ENCODE results near the gene ZBTB16. TPM values are rescaled to one million over a fixed set of nuclear protein-coding genes. Genes with fewer than 3 reads are reported as not detected.

Gene ZBTB16
- total and polyA plus RNA-seq, 12 donors = 7.9 to 119 (median 53.2) TPM

GRCh38 chr11:114255289-114255688, 195.8 kb downstream of the ZBTB16 start:
- Histone ChIP-seq H3K27ac (no peak overlapping the region), H3K4me1 (replicated peaks in 1 of 2) (peaks cover 24 to 44% of the 10 kb centered on the region in 2 donors), H3K36me3 (replicated peaks in 1 of 2) (peaks cover 0 to 31% of the 10 kb centered on the region in 2 donors), H3K27me3 (no peaks in the 10 kb centered on the region), H3K9me3 (replicated peaks in 1 of 3) (no peaks in the 10 kb centered on the region), H3K4me3 (no peak overlapping the region)
- no peak for TF ChIP-seq POLR2A (IDR thresholded peaks at IDR 0.05)
- TF ChIP-seq, protein P1, sequence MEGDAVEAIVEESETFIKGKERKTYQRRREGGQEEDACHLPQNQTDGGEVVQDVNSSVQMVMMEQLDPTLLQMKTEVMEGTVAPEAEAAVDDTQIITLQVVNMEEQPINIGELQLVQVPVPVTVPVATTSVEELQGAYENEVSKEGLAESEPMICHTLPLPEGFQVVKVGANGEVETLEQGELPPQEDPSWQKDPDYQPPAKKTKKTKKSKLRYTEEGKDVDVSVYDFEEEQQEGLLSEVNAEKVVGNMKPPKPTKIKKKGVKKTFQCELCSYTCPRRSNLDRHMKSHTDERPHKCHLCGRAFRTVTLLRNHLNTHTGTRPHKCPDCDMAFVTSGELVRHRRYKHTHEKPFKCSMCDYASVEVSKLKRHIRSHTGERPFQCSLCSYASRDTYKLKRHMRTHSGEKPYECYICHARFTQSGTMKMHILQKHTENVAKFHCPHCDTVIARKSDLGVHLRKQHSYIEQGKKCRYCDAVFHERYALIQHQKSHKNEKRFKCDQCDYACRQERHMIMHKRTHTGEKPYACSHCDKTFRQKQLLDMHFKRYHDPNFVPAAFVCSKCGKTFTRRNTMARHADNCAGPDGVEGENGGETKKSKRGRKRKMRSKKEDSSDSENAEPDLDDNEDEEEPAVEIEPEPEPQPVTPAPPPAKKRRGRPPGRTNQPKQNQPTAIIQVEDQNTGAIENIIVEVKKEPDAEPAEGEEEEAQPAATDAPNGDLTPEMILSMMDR (IDR thresholded peaks at IDR 0.05) = no peak
- 90 to 94% (median 93%) methylated on average over 11 of the region's 11 CpGs for WGBS, 4 donors
- intact Hi-C loops (cut with DNase I) = loop anchor here (5.0 kb wide), 2 partner anchors 198 to 223 kb away; partner anchors contain the start of gene ZBTB16 (in 1 of the 2)
- DNase-seq = no peak

- H3K4me3 ChIP-seq = no peak overlapping the region
- peak overlapping the region in 3 of 5 donors; percentile 33 to 86 (median 75) for H3K27ac ChIP-seq
- WGBS, 4 donors = 88 to 92% (median 89%) methylated on average over 20 of the region's 20 CpGs
- H3K36me3 ChIP-seq (replicated peaks in 1 of 2) = peaks cover 0 to 20% of the 10 kb centered on the region in 2 donors
- H3K4me1 ChIP-seq (replicated peaks in 1 of 2) = peaks cover 30 to 43% of the 10 kb centered on the region in 2 donors
- H3K9me3 ChIP-seq (replicated peaks in 1 of 3) = no peaks in the 10 kb centered on the region
- no peaks in the 10 kb centered on the region for H3K27me3 ChIP-seq
- TF ChIP-seq, protein P1 (IDR thresholded peaks at IDR 0.05) = no peak
- no peak for TF ChIP-seq POLR2A (IDR thresholded peaks at IDR 0.05)
- intact Hi-C loops (cut with DNase I) = loop anchor here (5.0 kb wide), 2 partner anchors 199 to 224 kb away; partner anchors contain the start of gene ZBTB16 (in 1 of the 2)
- DNase-seq = no peak
These were observed 196.9 kb downstream of the ZBTB16 start for GRCh38 chr11:114256176-114256966.

DNA sequence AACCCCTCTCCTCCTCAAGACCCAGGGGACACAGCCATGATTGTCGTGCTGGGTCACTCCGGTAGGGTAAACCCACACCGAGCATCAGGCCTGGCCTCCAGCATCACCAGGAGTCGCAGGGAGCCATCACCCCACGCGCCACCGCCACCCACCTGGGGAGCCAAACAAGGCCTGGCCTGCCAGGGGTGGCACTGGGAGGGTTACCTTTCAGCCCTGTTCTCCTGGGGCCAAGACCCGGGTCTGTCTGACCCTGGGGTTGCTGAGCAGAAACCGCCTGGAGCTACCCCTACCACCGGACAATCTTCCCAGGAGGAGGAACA, 197.4 kb downstream of the ZBTB16 start:
- H3K4me1 ChIP-seq (replicated peaks in 1 of 2) = peaks cover 30 to 41% of the 10 kb centered on the region in 2 donors
- TF ChIP-seq, protein P1 (IDR thresholded peaks at IDR 0.05) = no peak
- no peaks in the 10 kb centered on the region for H3K27me3 ChIP-seq
- no peak for DNase-seq
- H3K27ac ChIP-seq = peak overlapping the region in 4 of 5 donors; percentile 29 to 86 (median 54)
- 82 to 92% (median 90%) methylated on average over 8 to 10 of the region's 10 CpGs for WGBS, 4 donors
- no peaks in the 10 kb centered on the region for H3K9me3 ChIP-seq (replicated peaks in 1 of 3)
- intact Hi-C loops (cut with DNase I) = loop anchor here (5.0 kb wide), 2 partner anchors 200 to 225 kb away; partner anchors contain the start of gene ZBTB16 (in 1 of the 2)
- H3K36me3 ChIP-seq (replicated peaks in 1 of 2) = peaks cover 0 to 16% of the 10 kb centered on the region in 2 donors
- H3K4me3 ChIP-seq = no peak overlapping the region

DNA sequence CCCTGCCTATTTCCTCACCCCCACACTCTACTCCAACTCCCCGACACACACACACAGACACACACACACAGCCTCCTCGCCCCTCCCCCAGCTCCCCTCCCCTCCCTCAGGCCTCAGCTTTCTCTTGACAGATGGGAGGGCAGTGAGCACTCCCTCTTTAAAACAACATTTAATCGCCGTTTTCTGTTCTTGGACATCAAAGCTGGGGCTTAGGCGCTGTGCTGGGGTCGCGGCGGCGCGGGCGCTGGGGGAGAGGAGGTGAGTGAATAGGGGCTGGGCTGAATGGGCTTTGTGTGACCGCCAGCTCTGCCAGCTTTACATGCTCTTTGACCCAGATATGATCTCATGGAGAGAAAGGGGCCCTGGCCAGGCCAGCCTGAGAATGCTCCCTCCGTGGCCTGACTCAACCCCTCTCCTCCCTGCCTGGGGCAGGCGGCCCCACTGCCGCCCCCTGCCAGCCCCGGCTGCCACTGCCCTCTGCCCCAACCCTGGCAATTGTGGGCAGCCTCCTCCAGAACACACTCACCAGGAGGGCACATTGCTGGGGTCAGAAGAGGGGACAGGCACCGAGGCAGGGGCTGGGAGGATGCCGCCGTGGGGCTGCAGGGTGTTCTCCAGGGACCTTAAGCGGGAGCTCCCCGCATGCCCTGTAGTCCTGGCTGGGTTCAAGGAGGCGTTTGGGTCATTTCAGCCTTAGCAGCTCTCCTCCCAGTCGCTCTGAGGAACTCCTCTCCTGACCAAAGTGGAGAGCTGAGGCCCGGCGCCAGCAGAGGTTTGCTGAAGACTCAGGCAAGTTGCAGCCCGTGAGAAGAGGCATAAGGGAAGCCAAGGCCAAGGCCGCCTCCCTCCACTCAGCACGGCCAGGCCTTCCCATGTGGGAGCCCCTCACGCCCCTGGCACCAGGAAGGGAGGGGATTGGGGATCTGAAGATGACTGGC, 198.4 kb downstream of the ZBTB16 start:
- Histone ChIP-seq H3K4me1 (replicated peaks in 1 of 2) (peaks cover 30 to 41% of the 10 kb centered on the region in 2 donors), H3K27me3 (no peaks in the 10 kb centered on the region), H3K4me3 (no peak overlapping the region), H3K36me3 (replicated peaks in 1 of 2) (peaks cover 0 to 6% of the 10 kb centered on the region in 2 donors), H3K27ac (peak overlapping the region in 4 of 5 donors; percentile 29 to 86 (median 64)), H3K9me3 (replicated peaks in 1 of 3) (no peaks in the 10 kb centered on the region)
- WGBS, 4 donors = 43 to 59% (median 53%) methylated on average over 16 to 29 of the region's 29 CpGs
- intact Hi-C loops (cut with DNase I) = loop anchor here (5.0 kb wide), 2 partner anchors 201 to 226 kb away; partner anchors contain the start of gene ZBTB16 (in 1 of the 2)
- TF ChIP-seq POLR2A (IDR thresholded peaks at IDR 0.05) = no peak
- TF ChIP-seq, protein P1 (IDR thresholded peaks at IDR 0.05) = peak in 5 of 6 experiments; percentile 25 to 48 (median 31)
- peak in 6 of 7 donors; percentile 65 to 80 (median 66) for DNase-seq

All from adrenal gland (tissue), 12 donors.